ENCODE results near the gene TMEM25.

GRCh38 chr11:118570787-118571186, 39.8 kb downstream of the TMEM25 start:
- TF ChIP-seq POLR2A (IDR thresholded peaks at IDR 0.05; ENCODE audit: insufficient read depth in 1 of 2, low read depth in 2 of 2, low read length in 2 of 2) (no peak), REST (IDR thresholded peaks at IDR 0.05; ENCODE audit: borderline replicate concordance in 1 of 2, low read depth in 1 of 2, low read length in 2 of 2) (no peak), PLRG1 (conservative IDR thresholded peaks at IDR 0.05) (no peak), JUN (CRISPR knock-in tag; IDR thresholded peaks at IDR 0.05) (no peak), EZH2 (conservative IDR thresholded peaks at IDR 0.05; ENCODE audit: low read depth, low read length) (no peak), ZNF20 (CRISPR knock-in tag; IDR thresholded peaks at IDR 0.05) (no peak), SMAD1 (CRISPR knock-in tag; IDR thresholded peaks at IDR 0.05; ENCODE audit: borderline replicate concordance, low read depth) (no peak), CTCF (CRISPR knock-in tag; IDR thresholded peaks at IDR 0.05) (no peak), ZNF75D (CRISPR knock-in tag; IDR thresholded peaks at IDR 0.05; ENCODE audit: borderline replicate concordance) (no peak), ZNF780A (CRISPR knock-in tag; IDR thresholded peaks at IDR 0.05) (no peak)
- TF ChIP-seq, protein P1, sequence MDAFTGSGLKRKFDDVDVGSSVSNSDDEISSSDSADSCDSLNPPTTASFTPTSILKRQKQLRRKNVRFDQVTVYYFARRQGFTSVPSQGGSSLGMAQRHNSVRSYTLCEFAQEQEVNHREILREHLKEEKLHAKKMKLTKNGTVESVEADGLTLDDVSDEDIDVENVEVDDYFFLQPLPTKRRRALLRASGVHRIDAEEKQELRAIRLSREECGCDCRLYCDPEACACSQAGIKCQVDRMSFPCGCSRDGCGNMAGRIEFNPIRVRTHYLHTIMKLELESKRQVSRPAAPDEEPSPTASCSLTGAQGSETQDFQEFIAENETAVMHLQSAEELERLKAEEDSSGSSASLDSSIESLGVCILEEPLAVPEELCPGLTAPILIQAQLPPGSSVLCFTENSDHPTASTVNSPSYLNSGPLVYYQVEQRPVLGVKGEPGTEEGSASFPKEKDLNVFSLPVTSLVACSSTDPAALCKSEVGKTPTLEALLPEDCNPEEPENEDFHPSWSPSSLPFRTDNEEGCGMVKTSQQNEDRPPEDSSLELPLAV (CRISPR knock-in tag; conservative IDR thresholded peaks at IDR 0.05; ENCODE audit: low read depth) = no peak
- TF ChIP-seq, protein P2, sequence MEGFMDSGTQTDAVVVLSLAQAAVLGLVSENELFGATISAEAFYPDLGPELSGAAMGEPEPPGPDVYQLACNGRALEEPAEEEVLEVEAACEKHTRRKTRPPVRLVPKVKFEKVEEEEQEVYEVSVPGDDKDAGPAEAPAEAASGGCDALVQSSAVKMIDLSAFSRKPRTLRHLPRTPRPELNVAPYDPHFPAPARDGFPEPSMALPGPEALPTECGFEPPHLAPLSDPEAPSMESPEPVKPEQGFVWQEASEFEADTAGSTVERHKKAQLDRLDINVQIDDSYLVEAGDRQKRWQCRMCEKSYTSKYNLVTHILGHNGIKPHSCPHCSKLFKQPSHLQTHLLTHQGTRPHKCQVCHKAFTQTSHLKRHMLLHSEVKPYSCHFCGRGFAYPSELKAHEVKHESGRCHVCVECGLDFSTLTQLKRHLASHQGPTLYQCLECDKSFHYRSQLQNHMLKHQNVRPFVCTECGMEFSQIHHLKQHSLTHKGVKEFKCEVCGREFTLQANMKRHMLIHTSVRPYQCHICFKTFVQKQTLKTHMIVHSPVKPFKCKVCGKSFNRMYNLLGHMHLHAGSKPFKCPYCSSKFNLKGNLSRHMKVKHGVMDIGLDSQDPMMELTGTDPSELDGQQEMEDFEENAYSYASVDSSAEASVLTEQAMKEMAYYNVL (CRISPR knock-in tag; IDR thresholded peaks at IDR 0.05; ENCODE audit: borderline replicate concordance) = no peak

Data from HepG2 (cell line).